IMR-90 (cell line): ENCODE measurements around the gene COL27A1. TPM values are rescaled to one million over a fixed set of nuclear protein-coding genes. Genes with fewer than 3 reads are reported as not detected.

Source experiments
- ATAC-seq: fragments of 200-7000 bp; cut with Tn5 transposase; 2 replicates; pipeline ENCODE4 v1.9.1; 2020; ENCODE audit warnings: low read depth, mild to moderate bottlenecking, moderate library complexity
- BruUV-seq: library from RNA; stranded (reverse); fragments of 400-500 nt; replicated peaks from 2 replicates; lab custom pipeline; 2021; lab: Mats Ljungman, UMichigan
- CTCF ChIA-PET: fragments of 300-600 bp; formaldehyde crosslinking; extraction: SDS; loops from one replicate; lab custom pipeline; 2021; ENCODE audit warnings: antibody characterized with exemption; lab: Yijun Ruan, JAX
- POLR2A ChIA-PET: fragments of 300-600 bp; sonication (Branson Sonifier 250); formaldehyde crosslinking; loops from one replicate; lab custom pipeline; 2022; ENCODE audit warnings: antibody characterized with exemption; ENCODE audit not compliant: unreplicated experiment; lab: Charles Lee
- DNase-seq: peaks from one replicate; pipeline ENCODE4 v3.0.0; 2013
- H2AFZ ChIP-seq: replicated peaks from 2 replicates; pipeline ENCODE3; 2013; ENCODE audit warnings: low read length, mild to moderate bottlenecking; ENCODE audit not compliant: poor library complexity
- H2AK5ac ChIP-seq: 2 replicates; pipeline ENCODE4 v1.6.1; 2013; ENCODE audit warnings: low read depth, low read length, inconsistent platforms
- H2AK9ac ChIP-seq: replicated peaks from 2 replicates; pipeline ENCODE3; 2013; ENCODE audit warnings: mild to moderate bottlenecking, low read depth, low read length, moderate library complexity; ENCODE audit not compliant: poor library complexity
- H2BK120ac ChIP-seq: 2 replicates; pipeline ENCODE4 v1.6.1; 2013; ENCODE audit warnings: low read depth, low read length, inconsistent platforms
- H2BK15ac ChIP-seq: 3 replicates; pipeline ENCODE4 v1.6.1; 2013; ENCODE audit warnings: low read depth, low read length, inconsistent platforms
- H2BK20ac ChIP-seq: 2 replicates; pipeline ENCODE4 v1.6.1; 2013; ENCODE audit warnings: low read depth, mild to moderate bottlenecking, inconsistent platforms, low read length, moderate library complexity
- H2BK5ac ChIP-seq: 2 replicates; pipeline ENCODE4 v1.6.1; 2013; ENCODE audit warnings: mild to moderate bottlenecking, low read depth, low read length, inconsistent platforms; ENCODE audit not compliant: poor library complexity, severe bottlenecking
- H3K14ac ChIP-seq: replicated peaks from 2 replicates; pipeline ENCODE4 v1.6.1; 2013; ENCODE audit warnings: low read depth, low read length, inconsistent platforms
- H3K18ac ChIP-seq: 2 replicates; pipeline ENCODE4 v1.6.1; 2013; ENCODE audit warnings: low read depth, low read length, control low read depth
- H3K23ac ChIP-seq: 2 replicates; pipeline ENCODE4 v1.6.1; 2013; ENCODE audit warnings: low read depth, low read length, inconsistent platforms
- H3K27ac ChIP-seq: 2 replicates; pipeline ENCODE4 v1.5.1; 2013; ENCODE audit warnings: mild to moderate bottlenecking, control low read depth, low read length; ENCODE audit not compliant: insufficient read depth
- H3K27me3 ChIP-seq: 2 replicates; pipeline ENCODE4 v1.6.1; 2013; ENCODE audit warnings: low read length; ENCODE audit not compliant: control insufficient read depth, insufficient read depth
- H3K36me3 ChIP-seq: 2 replicates; pipeline ENCODE4 v1.6.1; 2013; ENCODE audit warnings: low read length, mixed read lengths; ENCODE audit not compliant: control insufficient read depth, insufficient read depth
- H3K4ac ChIP-seq: 2 replicates; pipeline ENCODE4 v1.6.1; 2013; ENCODE audit warnings: low read depth, low read length, inconsistent platforms
- H3K4me1 ChIP-seq: 2 replicates; pipeline ENCODE4 v1.6.1; 2013; ENCODE audit warnings: low read length, mixed read lengths; ENCODE audit not compliant: control insufficient read depth, insufficient read depth
- H3K4me2 ChIP-seq: 2 replicates; pipeline ENCODE4 v1.6.1; 2013; ENCODE audit warnings: low read depth, mild to moderate bottlenecking, control low read depth, low read length, moderate library complexity
- H3K4me3 ChIP-seq: 2 replicates; pipeline ENCODE4 v1.5.1; 2013; ENCODE audit warnings: low read depth, mild to moderate bottlenecking, control low read depth, low read length, moderate library complexity; ENCODE audit not compliant: insufficient read depth
- H3K56ac ChIP-seq: 2 replicates; pipeline ENCODE4 v1.6.1; 2013; ENCODE audit warnings: low read length, inconsistent platforms; ENCODE audit not compliant: insufficient read depth; ENCODE audit errors: extremely low read depth
- H3K79me1 ChIP-seq, 2 experiments: 2 replicates each; pipeline ENCODE4 v1.6.1; 2013; ENCODE audit warnings: low read length in 2 of 2, inconsistent platforms in 1 of 2, low read depth in 1 of 2
- H3K9ac ChIP-seq: 2 replicates; pipeline ENCODE4 v1.6.1; 2013; ENCODE audit warnings: low read depth, low read length, control low read depth
- H3K9me1 ChIP-seq: 2 replicates; pipeline ENCODE4 v1.6.1; 2013; ENCODE audit warnings: low read length, inconsistent platforms; ENCODE audit not compliant: insufficient read depth
- H3K9me3 ChIP-seq: 2 replicates; pipeline ENCODE4 v1.6.1; 2013; ENCODE audit warnings: low read length; ENCODE audit not compliant: control insufficient read depth, insufficient read depth
- H4K20me1 ChIP-seq: 2 replicates; pipeline ENCODE4 v1.6.1; 2013; ENCODE audit warnings: low read length, inconsistent platforms; ENCODE audit not compliant: insufficient read depth
- H4K5ac ChIP-seq: 2 replicates; pipeline ENCODE4 v1.6.1; 2013; ENCODE audit warnings: mild to moderate bottlenecking, low read depth, low read length, control low read depth
- H4K8ac ChIP-seq, 2 experiments: 2 replicates each; pipeline ENCODE4 v1.6.1; 2013; ENCODE audit warnings: low read depth in 2 of 2, low read length in 2 of 2, control low read depth in 1 of 2, inconsistent platforms in 1 of 2
- H4K91ac ChIP-seq: 2 replicates; pipeline ENCODE4 v1.6.1; 2013; ENCODE audit warnings: low read depth, low read length, inconsistent platforms; ENCODE audit not compliant: insufficient read depth
- CEBPB ChIP-seq: IDR thresholded peaks from 2 replicates; pipeline ENCODE4 v1.6.1; 2012; ENCODE audit warnings: low read depth, low read length, improper control_type of control experiment
- CHD1 ChIP-seq: IDR thresholded peaks from 2 replicates; pipeline ENCODE4 v1.6.1; 2012; ENCODE audit warnings: low read depth, low read length, improper control_type of control experiment
- CTCF ChIP-seq: conservative IDR thresholded peaks from 2 replicates; pipeline ENCODE4 v1.5.1; 2012; ENCODE audit warnings: mild to moderate bottlenecking, low read depth, low read length, improper control_type of control experiment
- FOS ChIP-seq: fragments of 150-350 bp; IDR thresholded peaks from 2 replicates; pipeline ENCODE4 v1.6.1; 2016; ENCODE audit warnings: low read depth, low read length
- MXI1 ChIP-seq: IDR thresholded peaks from 2 replicates; pipeline ENCODE4 v1.6.1; 2012; ENCODE audit warnings: low read depth, mild to moderate bottlenecking, low read length, moderate library complexity, borderline replicate concordance
- RCOR1 ChIP-seq: IDR thresholded peaks from 2 replicates; pipeline ENCODE4 v1.6.1; 2012; ENCODE audit warnings: mild to moderate bottlenecking, low read length, improper control_type of control experiment; ENCODE audit not compliant: insufficient replicate concordance
- WGBS, 2 experiments: methylation state at CpG; one replicate each; pipeline versions ENCODE4 v1.1.5 to v1.1.7; 2013; ENCODE audit warnings: missing lambda C conversion rate in 2 of 2; ENCODE audit not compliant: insufficient read length in 1 of 2; ENCODE audit errors: extremely low coverage in 2 of 2; 5-methylcytosine and 5-hydroxymethylcytosine counted together
- dilution Hi-C: fragments of 300-500 bp; cut with HindIII; formaldehyde crosslinking; loops from one replicate; pipeline ENCODE4 v1.14.3; 2018; ENCODE audit warnings: low sequenced_read_pairs; ENCODE audit not compliant: unreplicated experiment
- in situ Hi-C: fragments of 300-500 bp; cut with MboI; formaldehyde crosslinking; loops from 3 replicates; pipeline ENCODE4 v1.14.3; 2019; ENCODE audit warnings: low sequenced_read_pairs, inconsistent platforms, mixed read lengths
- intact Hi-C: fragments of 100-400 bp; cut with micrococcal nuclease; formaldehyde crosslinking; loops from 2 replicates; pipeline ENCODE4 v1.10.0; 2022
- polyA plus RNA-seq, 3 experiments: library from polyadenylated mRNA; depleted of rRNA; stranded (reverse); fragments of >200 nt; gene quantifications; 2 replicates each; pipeline ENCODE4 v1.2.3, GENCODE V29; 2012; ENCODE audit warnings: low replicate concordance in 1 of 3
- total RNA-seq: library from RNA; depleted of rRNA; stranded (reverse); fragments of >200 nt; gene quantifications from 2 replicates; pipeline ENCODE4 v1.2.3, GENCODE V29; 2012

Gene COL27A1
- total and polyA plus RNA-seq, 2 of the 4 experiments (the other 2 are of a cell fraction) = 3.2 to 18.3 TPM

- no TSS peak for BruUV-seq
Observed at GRCh38 chr9:114167591-114168091, 12.3 kb downstream of the COL27A1 start.

More at GRCh38 chr9:114167591-114168091, 12.3 kb downstream of the COL27A1 start:
- H3K9me1 ChIP-seq = peaks cover 8% of the 10 kb centered on the region
- dilution Hi-C loops (no loop called here), intact Hi-C loops (no loop called here), in situ Hi-C loops (no loop called here)
- DNase-seq (no peak), ATAC-seq (no peak)
- H4K8ac ChIP-seq = no peak overlapping the region
- peaks cover 15% of the 10 kb centered on the region for H4K20me1 ChIP-seq
- no peak overlapping the region for H2AK5ac ChIP-seq
- no peak overlapping the region for H2BK5ac ChIP-seq
- no peak overlapping the region for H3K14ac ChIP-seq
- no peak overlapping the region for H2BK15ac ChIP-seq
- H2BK20ac ChIP-seq = no peak overlapping the region
- H3K9me3 ChIP-seq = no peaks in the 10 kb centered on the region
- H2AK9ac ChIP-seq = no peak overlapping the region
- H3K27ac ChIP-seq = no peak overlapping the region
- H3K4ac ChIP-seq = no peak overlapping the region
- H4K91ac ChIP-seq = no peak overlapping the region
- H3K4me3 ChIP-seq = no peak overlapping the region
- peaks cover 7 to 70% of the 10 kb centered on the region in 2 experiments for H3K79me1 ChIP-seq
- no peak overlapping the region for H2AFZ ChIP-seq
- ChIA-PET CTCF (interaction anchor here (0.8 kb wide), 1 partner anchor 12 kb away, joined by 3 read pairs; no protein-coding TSS in a partner anchor), POLR2A (interaction anchor here (0.5 kb wide), 1 partner anchor 226 kb away, joined by 9 read pairs; no protein-coding TSS in a partner anchor)
- peaks cover 25% of the 10 kb centered on the region for H3K4me1 ChIP-seq
- H3K4me2 ChIP-seq = no peak overlapping the region
- 95% methylated on average over 23 of the region's 34 CpGs; no CpG with 5 or more reads in 1 of the 2 experiments for WGBS, 2 experiments
- no peak overlapping the region for H3K23ac ChIP-seq
- H4K5ac ChIP-seq = no peak overlapping the region
- H3K18ac ChIP-seq = no peak overlapping the region
- no peak overlapping the region for H2BK120ac ChIP-seq
- H3K56ac ChIP-seq = no peak overlapping the region
- H3K27me3 ChIP-seq = no peaks in the 10 kb centered on the region
- no peak for TF ChIP-seq RCOR1
- TF ChIP-seq CEBPB = no peak
- no peak for TF ChIP-seq CHD1
- no peak for TF ChIP-seq FOS
- no peak for TF ChIP-seq CTCF
- TF ChIP-seq MXI1 = no peak
- peaks cover 15% of the 10 kb centered on the region for H3K36me3 ChIP-seq
- no peak overlapping the region for H3K9ac ChIP-seq
